ENCODE data around the gene DNMBP. TPM values are rescaled to one million over a fixed set of nuclear protein-coding genes. Genes with fewer than 3 reads are reported as not detected.

DNMBP gene
- 5.7 TPM for total RNA-seq
- long read RNA-seq, full-length matches to known transcripts = 1 of 5 reads
- long read RNA-seq, partial matches to known transcripts = 4 of 5 reads
- long read RNA-seq, other reads (novel, unspliced or antisense) = 0 of 5 reads

- peak; percentile 91 for DNase-seq
- intact Hi-C loops (cut with DNase I) = loop anchor here (10.0 kb wide), 1 partner anchor 165 kb away; no protein-coding TSS in a partner anchor
Measured at GRCh38 chr10:100009793-100010676, at the start of gene DNMBP. DNMBP (minus strand) TSS chr10:100009947; CDS start chr10:99972124, 37,823 bp downstream.

GRCh38 chr10:100057948-100058347 lies 48.2 kb upstream of the DNMBP start:
- DNase-seq = no peak
- ATAC-seq (ENCODE audit: poor library complexity) = no peak
- intact Hi-C loops (cut with DNase I) = no loop called here

More at GRCh38 chr10:100009793-100010676, at the start of gene DNMBP:
- ATAC-seq (ENCODE audit: poor library complexity) = peak; percentile 97

- intact Hi-C loops (cut with DNase I) = no loop called here
- no peak for ATAC-seq (ENCODE audit: poor library complexity)
- no peak for DNase-seq
Measured at GRCh38 chr10:100053686-100054460, 44.1 kb upstream of the DNMBP start.

GRCh38 chr10:100046021-100046486 lies 36.3 kb upstream of the DNMBP start:
- ATAC-seq (ENCODE audit: poor library complexity) (peak; percentile 84), DNase-seq (peak; percentile 92)
- intact Hi-C loops (cut with DNase I) = loop anchor here (2.0 kb wide), 1 partner anchor 199 kb away; no protein-coding TSS in a partner anchor

GRCh38 chr10:100045592-100045991 lies 35.8 kb upstream of the DNMBP start:
- DNase-seq = no peak
- no peak for ATAC-seq (ENCODE audit: poor library complexity)
- intact Hi-C loops (cut with DNase I) = no loop called here

- peak; percentile 88 for ATAC-seq (ENCODE audit: poor library complexity)
- DNase-seq = peak; percentile 71
- intact Hi-C loops (cut with DNase I) = no loop called here
Measured at GRCh38 chr10:100043796-100044195, 34.0 kb upstream of the DNMBP start.

GRCh38 chr10:100043344-100043743 lies 33.6 kb upstream of the DNMBP start:
- DNase-seq = no peak
- intact Hi-C loops (cut with DNase I) = no loop called here
- ATAC-seq (ENCODE audit: poor library complexity) = no peak

GRCh38 chr10:100041306-100042002 lies 31.7 kb upstream of the DNMBP start:
- DNase-seq (no peak), ATAC-seq (ENCODE audit: poor library complexity) (no peak)
- intact Hi-C loops (cut with DNase I) = no loop called here

GRCh38 chr10:100038561-100039071 lies 28.9 kb upstream of the DNMBP start:
- ATAC-seq (ENCODE audit: poor library complexity) (no peak), DNase-seq (no peak)
- intact Hi-C loops (cut with DNase I) = no loop called here

GRCh38 chr10:100037758-100038315 lies 28.1 kb upstream of the DNMBP start:
- ATAC-seq (ENCODE audit: poor library complexity) (no peak), DNase-seq (no peak)
- intact Hi-C loops (cut with DNase I) = no loop called here

- no peak for DNase-seq
- intact Hi-C loops (cut with DNase I) = no loop called here
- ATAC-seq (ENCODE audit: poor library complexity) = no peak
Measured at GRCh38 chr10:100036850-100037249, 27.1 kb upstream of the DNMBP start.

GRCh38 chr10:100033766-100034418 lies 24.1 kb upstream of the DNMBP start:
- intact Hi-C loops (cut with DNase I) = no loop called here
- DNase-seq (no peak), ATAC-seq (ENCODE audit: poor library complexity) (no peak)

GRCh38 chr10:100027416-100027815 lies 17.7 kb upstream of the DNMBP start:
- ATAC-seq (ENCODE audit: poor library complexity) = no peak
- no peak for DNase-seq
- intact Hi-C loops (cut with DNase I) = no loop called here

- no peak for DNase-seq
- no peak for ATAC-seq (ENCODE audit: poor library complexity)
- intact Hi-C loops (cut with DNase I) = no loop called here
Measured at GRCh38 chr10:100025576-100025975, 15.8 kb upstream of the DNMBP start.

GRCh38 chr10:100024748-100025147 lies 15.0 kb upstream of the DNMBP start:
- intact Hi-C loops (cut with DNase I) = no loop called here
- DNase-seq = no peak
- no peak for ATAC-seq (ENCODE audit: poor library complexity)

GRCh38 chr10:100022403-100022802 lies 12.7 kb upstream of the DNMBP start:
- no peak for DNase-seq
- intact Hi-C loops (cut with DNase I) = no loop called here
- no peak for ATAC-seq (ENCODE audit: poor library complexity)

- intact Hi-C loops (cut with DNase I) = no loop called here
- ATAC-seq (ENCODE audit: poor library complexity) (no peak), DNase-seq (no peak)
Measured at GRCh38 chr10:100021322-100021721, 11.6 kb upstream of the DNMBP start.

- no peak for ATAC-seq (ENCODE audit: poor library complexity)
- intact Hi-C loops (cut with DNase I) = no loop called here
- no peak for DNase-seq
Measured at GRCh38 chr10:100020886-100021253, 11.1 kb upstream of the DNMBP start.

All from Right ventricle myocardium superior (tissue), 1 donor.